ENCODE measurements around the gene ZRANB2.

DNA sequence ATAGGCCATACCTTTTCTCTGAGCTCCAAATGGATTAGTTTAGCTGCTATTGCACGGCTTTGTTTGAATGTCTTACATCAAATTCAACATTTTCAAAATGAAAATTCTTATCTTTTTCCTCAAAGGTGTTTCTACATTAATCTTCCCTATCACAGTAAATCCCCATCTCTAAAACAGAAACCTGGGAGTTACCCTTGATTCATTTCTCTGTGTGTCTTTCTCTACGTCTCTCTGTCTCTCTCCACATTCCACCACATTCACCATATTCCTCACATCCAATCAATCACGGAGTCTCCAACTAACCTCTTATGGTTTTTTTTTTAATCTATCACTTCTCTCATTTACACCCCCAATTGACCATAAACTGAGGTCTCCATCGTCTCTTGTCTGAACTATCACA is 57.3 kb downstream of the ZRANB2 start:
- TF ChIP-seq, protein P1, sequence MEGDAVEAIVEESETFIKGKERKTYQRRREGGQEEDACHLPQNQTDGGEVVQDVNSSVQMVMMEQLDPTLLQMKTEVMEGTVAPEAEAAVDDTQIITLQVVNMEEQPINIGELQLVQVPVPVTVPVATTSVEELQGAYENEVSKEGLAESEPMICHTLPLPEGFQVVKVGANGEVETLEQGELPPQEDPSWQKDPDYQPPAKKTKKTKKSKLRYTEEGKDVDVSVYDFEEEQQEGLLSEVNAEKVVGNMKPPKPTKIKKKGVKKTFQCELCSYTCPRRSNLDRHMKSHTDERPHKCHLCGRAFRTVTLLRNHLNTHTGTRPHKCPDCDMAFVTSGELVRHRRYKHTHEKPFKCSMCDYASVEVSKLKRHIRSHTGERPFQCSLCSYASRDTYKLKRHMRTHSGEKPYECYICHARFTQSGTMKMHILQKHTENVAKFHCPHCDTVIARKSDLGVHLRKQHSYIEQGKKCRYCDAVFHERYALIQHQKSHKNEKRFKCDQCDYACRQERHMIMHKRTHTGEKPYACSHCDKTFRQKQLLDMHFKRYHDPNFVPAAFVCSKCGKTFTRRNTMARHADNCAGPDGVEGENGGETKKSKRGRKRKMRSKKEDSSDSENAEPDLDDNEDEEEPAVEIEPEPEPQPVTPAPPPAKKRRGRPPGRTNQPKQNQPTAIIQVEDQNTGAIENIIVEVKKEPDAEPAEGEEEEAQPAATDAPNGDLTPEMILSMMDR (IDR thresholded peaks at IDR 0.05), result no peak
- TF ChIP-seq POLR2A (IDR thresholded peaks at IDR 0.05), result no peak

Data from lower leg skin (tissue), 3 donors.